ENCODE measurements around the gene GMIP.

DNA sequence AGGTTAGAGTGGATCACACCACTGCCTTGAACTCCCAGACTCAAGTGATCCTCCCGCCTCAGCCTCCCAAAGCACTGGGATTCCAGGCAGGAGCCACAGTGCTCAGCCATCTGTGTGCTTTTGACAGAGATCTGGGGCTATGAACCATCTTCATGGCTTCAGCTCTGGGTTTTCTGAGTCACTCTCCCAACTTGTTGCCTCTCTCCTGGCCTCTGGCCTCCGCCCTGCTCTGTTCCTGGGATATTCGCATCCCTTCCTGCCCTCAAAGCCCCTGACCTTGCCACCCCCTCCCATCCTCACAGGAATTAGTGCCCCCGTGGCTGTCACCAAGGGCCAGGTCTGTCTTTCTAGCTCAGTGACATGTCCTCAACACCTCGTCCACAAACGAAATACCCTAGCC is 5.7 kb upstream of the GMIP start:
- TF ChIP-seq CTCF (IDR thresholded peaks at IDR 0.05) (no peak), POLR2A (IDR thresholded peaks at IDR 0.05) (no peak)

All from uterus (tissue), 2 donors.